GM19324 (cell line): ENCODE measurements around the gene RPL22.

Source experiments
- ATAC-seq: cut with Tn5 transposase; IDR thresholded peaks from one replicate; pipeline ENCODE4 v1.9.1; 2021; ENCODE audit warnings: mild to moderate bottlenecking, moderate library complexity; ENCODE audit not compliant: unreplicated experiment, low FRiP score

Gene RPL22

GRCh38 chr1:6199298-6200187, at the start of gene RPL22:
RPL22 (minus strand) TSS chr1:6199595; CDS start chr1:6199573, 22 bp downstream.
- peak; percentile 97 for ATAC-seq

DNA sequence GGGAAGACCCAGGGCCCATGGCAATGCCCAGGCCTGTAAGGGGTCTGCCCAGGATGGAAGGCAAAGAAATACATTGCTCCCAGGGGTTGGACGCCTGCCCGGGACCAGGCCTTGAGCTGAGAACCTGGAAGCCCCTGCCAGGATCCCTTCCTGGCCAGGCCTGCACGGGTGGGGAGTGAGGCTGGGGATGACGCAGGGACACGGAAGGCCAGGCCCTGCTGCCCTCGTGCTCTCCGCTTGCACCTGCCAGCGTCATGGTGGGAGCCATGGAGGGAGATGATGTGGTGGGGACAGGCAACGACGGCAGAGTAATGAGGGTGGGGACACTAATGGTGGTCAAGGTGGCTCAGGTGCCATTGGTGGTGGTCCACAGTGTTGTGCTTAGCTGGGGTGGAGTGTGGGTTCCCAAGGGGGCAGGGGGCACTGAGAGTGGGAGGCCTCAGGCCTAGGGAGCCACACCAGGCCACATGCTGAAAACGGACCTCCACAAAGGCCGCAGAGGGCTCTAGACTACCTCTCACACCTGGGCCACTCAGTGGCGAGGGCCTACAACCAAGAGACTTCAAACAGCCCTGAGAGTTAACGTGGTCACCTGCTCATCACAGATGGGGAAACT, 48.9 kb upstream of the RPL22 start:
- ATAC-seq: no peak

GRCh38 chr1:6247651-6248050, 48.3 kb upstream of the RPL22 start:
- ATAC-seq: no peak

GRCh38 chr1:6246497-6247467, 47.4 kb upstream of the RPL22 start:
- ATAC-seq: no peak

- no peak for ATAC-seq
Observed at GRCh38 chr1:6245869-6246496, 46.6 kb upstream of the RPL22 start.

GRCh38 chr1:6245086-6245868, 45.9 kb upstream of the RPL22 start:
- peak; percentile 42 for ATAC-seq

DNA sequence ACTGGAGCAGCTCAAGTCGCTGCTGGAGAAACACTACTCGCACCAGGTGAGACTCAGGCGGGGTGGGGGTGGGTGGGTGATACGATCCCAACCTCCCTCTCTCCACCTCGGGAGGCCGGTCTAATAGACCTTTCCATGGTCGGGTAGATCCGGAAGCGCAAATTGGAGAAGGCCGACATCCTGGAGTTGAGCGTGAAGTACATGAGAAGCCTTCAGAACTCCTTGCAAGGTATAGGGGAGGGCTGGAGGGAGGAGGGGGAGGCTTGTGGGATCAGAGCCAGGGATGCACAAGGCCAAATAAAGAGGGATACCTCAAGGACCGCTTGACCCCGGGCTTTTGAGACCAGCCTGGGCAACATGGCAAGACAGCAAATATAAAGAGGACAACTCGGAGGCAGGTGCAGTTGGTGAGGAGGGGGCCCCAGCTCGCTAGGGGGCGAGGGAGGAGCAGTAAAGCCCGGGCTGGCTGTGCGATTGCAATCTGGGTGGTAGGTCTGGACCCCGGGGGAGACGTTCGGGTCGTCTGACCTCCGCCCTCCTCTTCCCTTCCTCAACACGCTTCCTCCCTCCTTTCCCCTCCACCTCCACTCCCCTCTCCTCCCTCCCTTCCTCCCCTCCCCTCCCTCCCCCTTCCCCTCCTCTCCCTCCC, 45.1 kb upstream of the RPL22 start:
- no peak for ATAC-seq

DNA sequence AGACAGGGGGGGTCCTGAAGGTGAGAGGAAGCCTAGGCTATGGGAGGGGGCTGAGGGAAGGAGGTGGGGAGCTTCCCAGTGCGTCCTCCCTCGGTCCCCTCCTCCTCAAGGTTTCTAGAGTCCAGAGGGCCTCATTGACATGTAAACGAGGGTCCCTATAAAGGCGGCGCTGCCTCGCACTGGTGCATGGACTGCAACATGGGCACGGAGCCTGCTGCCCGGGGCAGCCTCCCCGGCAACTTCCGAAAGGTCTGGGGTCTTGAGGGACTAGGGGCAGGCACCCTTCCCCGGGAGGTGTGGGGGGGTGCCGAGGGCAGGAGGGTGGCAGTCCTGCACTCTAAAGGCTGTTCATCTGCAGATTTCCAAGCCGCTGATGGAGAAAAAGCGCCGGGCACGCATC, 44.6 kb upstream of the RPL22 start, which contains the start of gene HES3:
Gene HES3 (plus strand): TSS at position 187 of the 400 bp plus-strand sequence. CDS start 187 bp downstream, at position 374.
- no peak for ATAC-seq

DNA sequence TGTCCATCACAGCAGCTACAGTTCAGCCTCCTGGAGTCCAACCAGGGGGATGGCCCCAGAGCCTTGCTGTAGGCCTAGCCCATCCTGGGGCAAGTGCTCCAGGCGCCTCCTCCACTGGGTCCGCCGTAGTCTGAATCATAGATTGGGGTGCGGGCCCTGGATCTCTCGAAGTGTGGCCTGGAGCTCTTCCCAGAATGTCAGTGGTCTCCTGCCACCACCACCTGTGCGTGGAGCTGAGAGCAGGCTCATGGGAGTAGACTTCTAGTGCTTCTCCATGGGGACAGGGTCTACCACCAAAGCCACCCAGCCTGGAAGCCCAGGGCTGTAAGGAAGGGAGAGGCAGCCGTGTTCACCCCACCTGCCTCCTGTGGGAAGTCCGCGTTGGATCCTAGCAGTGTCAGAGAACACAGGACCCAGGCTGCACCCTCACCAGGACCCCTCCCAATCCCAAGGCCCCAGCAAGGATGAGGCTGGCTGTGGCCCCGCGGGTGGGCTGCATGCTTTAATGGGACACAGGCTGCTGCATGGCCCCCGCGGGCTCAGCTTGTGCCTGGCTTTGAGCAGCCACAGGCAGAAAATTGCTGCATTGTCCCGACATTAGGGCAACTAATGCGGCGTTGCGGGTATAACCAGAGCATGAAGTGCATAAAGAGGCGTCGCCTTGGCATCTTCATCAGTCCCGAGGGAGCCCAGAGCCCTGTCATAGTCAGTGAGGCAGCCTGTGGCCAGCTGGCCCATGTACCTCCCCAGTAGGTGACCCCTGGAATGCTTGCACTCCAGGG, 43.8 kb upstream of the RPL22 start:
- ATAC-seq: no peak

- ATAC-seq: no peak
Observed at GRCh38 chr1:6241887-6242740, 42.7 kb upstream of the RPL22 start.

- ATAC-seq: no peak
Observed at GRCh38 chr1:6241107-6241886, 41.9 kb upstream of the RPL22 start.

DNA sequence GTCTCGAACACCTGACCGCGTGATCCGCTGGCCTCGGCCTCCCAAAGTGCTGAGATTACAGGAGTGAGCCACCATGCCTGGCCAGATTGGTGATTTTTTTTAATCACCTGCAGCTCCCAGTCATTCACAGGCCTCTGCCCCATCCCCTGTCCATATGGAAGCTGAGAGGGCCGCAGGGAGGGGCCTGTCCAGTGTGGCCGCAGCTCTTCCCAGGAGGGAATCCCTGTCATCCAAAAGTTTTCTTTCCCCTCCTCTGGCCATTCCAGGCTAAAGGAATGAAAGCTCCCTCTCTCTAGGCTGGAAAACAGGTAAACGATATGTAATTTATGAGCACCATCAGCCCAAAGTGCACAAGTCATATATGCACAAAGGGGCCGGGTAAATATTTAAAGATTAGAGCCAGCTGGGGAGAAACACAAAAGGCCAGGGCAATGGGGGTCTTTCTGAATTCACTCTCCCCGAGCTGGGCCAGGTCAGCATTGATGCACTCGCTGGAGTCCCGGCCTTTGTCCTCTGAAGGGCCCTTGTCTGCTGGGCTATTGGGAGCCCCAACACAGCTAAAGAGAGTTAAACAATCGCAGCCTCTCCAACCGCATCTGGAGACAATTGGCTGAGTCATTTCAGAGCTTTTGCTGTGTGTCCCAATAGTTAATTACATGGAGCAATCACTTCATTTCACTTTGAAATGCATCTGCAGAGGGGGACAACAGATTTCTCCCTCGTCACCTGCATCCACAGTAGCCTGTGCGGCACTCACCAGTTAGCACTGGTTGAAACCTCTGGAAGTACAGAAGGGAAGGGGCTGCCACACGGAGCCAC, 40.8 kb upstream of the RPL22 start:
- no peak for ATAC-seq

DNA sequence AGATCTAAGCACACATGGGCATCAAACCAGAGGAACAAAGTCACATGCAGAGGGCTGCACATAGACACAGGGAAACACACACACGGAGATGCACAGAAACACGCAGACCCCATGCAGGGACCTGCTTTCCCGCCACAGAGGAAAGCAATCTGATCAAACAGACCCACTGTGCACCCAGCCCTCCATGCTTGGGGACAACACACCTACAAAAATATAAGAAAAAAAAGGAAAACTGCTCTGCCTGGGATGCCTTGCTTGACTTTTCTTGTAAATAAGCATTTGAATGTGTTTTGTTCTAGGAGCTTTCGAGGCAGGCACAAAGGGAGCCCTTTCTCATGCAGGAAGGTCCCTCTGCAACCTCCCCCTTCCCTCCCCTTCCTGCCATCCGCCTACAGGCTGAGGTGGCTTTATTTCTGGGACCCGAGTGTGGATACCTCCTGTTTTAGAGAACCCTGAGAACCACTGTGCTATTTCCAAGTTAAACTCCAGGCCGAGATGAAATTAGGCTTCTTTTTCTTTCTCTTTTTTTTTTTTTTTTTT, 39.9 kb upstream of the RPL22 start:
- ATAC-seq: no peak

DNA sequence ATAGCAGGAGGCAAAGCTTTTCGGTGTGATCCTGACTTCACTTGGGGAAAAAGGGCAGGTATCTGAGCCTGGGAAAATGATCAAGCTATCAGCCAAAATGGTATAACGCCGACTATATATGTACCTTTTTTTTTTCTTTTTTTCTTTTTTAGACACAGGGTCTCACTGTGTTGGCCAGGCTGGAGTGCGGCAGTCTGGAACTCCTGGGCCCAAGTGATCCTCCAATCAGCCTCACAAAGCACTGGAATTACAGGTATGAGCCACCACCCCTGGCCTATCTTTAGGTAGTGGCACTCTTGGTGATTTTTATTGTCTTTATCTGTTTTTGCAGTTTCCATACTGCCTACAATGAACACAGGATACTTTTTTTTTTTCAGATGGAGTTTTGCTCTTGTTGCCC, 37.7 kb upstream of the RPL22 start:
- ATAC-seq: no peak

DNA sequence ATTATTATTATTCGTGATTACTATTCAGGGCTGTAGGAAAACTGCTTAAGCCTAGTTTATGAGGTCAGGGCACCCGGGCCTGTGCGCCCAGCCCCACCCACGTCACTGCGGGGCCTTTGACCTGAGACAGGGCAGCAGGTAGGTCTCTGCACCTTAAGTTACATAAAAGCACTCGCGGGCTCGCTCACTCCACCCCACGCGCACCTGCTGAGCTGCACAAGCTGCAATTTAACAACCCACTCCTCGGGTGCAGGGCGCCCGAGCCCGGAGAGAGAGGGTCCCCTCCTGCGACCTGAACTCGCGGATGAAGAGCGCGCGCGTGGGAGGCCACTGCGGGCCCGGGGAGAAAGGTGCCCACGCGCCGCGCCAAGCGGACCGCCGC, 35.9 kb upstream of the RPL22 start:
- ATAC-seq: no peak
